DMS153 treated with DMSO at 0.1 percent for 48 hours (cell line): ENCODE results near the gene SCGB3A1.

ENCODE experiments used
- DNase-seq: peaks from one replicate; lab custom pipeline; 2025; ENCODE audit not compliant: unreplicated experiment; lab: John Stamatoyannopoulos, UW

Gene SCGB3A1

GRCh38 chr5:180606215-180606785 is 15.0 kb upstream of the SCGB3A1 start:
- DNase-seq: no peak

DNA sequence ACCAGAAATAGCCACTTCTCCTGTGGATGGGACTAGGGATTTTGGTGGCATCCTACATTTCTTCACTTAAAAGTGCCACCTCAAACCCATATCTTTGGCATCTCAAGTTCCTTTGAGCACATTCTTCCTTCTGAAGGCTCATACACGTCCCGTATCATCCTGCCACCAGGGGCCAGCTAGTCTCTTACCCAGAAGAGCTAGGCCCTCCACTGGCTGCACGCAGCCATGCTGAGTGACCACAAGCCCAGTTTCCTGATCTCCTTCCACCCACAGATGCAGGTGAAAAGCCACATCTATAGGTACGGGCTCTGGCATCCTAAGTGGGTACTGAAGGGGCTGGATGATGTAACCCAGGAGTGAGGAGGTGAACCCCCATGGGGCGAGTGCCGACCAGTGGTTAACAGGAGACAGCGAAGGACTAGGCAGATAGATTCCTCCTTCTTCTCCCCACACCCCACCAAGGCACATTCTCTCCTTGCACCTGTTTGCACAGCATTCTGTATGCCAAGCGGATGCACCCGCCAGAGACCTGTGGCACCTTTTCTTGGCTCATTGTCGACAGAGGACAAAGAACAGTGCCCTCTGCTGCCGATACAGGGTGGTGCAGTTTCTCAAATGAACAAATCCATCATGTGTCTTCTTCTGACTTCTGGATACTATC is 14.4 kb upstream of the SCGB3A1 start:
- DNase-seq: no peak

- no peak for DNase-seq
Observed at GRCh38 chr5:180604271-180604670, 13.0 kb upstream of the SCGB3A1 start.

DNA sequence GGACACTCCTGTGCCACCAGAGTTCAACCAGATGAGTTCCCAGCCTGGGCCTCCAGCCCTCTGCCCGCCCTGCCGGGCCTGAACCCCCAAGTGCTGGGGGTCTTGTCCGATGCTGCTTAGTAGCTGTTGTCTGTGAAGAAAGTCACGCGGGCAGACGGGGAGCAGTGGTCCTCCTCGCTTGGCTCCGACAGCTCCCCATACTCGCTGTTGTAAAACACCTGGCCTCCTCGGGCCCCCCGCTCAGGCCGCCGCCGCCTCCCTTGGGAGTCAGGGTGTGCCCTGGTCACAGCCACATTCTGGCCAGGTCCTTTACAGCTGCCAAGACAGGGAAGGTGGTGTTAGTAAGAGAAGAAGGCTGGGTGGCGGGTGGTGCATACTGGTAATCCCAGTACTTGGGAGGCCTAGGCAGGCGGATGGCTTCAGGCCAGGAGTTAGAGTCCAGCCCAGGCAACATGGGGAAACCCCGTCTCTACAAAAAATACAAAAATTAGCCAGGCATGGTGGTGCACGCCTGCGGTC is 11.8 kb upstream of the SCGB3A1 start:
- no peak for DNase-seq

GRCh38 chr5:180602481-180603075 is 11.3 kb upstream of the SCGB3A1 start:
- DNase-seq: no peak

DNA sequence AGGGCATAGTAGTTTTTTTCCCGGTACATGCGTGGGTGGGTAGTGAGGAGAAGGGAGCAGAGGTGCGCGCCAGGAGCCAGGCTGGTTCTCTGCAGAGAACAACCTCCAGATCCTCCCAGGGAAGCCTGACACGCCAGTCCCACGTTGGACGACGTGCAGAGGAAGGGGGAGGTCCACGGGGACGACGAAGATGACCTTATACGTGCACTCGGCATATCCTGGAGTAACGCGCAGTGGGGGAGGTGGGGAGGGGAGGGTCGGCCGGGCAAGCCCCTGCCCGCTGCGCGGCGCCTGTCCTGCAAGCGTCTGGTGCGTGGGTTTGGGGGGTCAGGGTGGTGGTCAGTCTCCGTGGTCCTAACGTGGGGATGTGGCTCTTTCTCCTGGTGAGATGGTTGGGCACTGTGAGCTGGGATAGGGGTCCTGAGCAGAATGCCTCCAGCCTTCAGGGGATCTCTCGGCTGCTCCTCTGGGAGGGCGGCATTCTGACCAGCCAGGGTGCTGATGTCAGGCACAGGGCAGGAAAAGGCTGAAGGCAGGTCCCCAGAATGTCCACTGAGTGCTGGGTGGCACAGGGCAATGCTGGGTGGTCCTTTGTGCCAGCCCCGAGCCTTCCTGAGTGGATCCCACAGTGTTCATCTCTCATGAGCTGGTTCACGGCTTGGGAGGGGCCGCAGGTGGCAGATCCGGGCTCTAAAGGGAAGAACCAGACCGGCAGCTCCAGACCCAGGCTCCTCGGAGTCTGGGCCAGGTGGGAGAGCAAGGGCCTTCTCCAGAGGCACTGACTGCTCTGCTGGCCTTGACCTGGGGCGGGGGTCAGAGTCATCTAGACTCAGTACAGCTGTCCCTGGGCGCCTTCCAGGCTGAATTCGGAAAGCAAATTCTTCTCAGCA is 10.5 kb upstream of the SCGB3A1 start:
- DNase-seq: no peak

DNA sequence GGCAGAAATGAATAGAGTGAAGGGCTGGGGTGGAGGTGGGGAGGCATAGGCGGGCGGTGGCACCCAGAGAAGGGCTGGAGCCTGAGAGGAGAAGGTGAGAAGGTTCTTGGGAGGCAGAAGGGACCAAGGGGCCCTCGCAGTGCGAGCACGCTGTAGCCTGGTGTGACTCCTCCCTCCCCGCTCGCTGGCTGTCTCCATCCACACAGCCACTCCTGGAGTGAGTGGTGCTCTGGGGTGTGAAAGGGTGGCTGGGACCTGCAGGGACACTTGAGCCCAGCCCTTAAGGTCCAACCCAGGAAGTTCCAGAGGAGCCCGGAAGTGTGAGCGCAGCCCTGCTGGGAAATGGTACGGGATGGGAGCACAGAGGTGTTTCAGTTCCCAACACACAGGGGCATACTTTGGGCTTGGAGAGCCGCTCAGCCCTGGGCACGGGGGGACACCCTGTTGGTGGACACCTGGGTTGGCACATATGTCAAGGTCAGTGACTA is 9.3 kb upstream of the SCGB3A1 start:
- DNase-seq: no peak

GRCh38 chr5:180599981-180600553 is 8.8 kb upstream of the SCGB3A1 start:
- DNase-seq: no peak

DNA sequence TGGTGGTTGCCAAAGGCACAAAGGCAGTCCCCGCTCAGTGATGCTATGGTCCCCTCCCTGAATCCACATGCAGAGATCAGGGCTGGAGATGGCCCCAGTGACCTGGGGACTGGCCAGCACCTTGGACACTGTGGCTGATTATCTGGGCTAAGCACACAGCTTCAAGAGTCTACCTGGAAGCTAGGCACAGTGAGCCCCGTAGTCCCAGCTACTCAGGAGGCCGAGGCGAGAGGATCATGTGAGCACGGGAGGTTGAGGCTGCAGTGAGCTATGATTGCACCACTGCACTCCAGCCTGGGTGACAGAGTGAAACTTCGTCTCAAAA is 8.3 kb upstream of the SCGB3A1 start:
- DNase-seq: no peak

DNA sequence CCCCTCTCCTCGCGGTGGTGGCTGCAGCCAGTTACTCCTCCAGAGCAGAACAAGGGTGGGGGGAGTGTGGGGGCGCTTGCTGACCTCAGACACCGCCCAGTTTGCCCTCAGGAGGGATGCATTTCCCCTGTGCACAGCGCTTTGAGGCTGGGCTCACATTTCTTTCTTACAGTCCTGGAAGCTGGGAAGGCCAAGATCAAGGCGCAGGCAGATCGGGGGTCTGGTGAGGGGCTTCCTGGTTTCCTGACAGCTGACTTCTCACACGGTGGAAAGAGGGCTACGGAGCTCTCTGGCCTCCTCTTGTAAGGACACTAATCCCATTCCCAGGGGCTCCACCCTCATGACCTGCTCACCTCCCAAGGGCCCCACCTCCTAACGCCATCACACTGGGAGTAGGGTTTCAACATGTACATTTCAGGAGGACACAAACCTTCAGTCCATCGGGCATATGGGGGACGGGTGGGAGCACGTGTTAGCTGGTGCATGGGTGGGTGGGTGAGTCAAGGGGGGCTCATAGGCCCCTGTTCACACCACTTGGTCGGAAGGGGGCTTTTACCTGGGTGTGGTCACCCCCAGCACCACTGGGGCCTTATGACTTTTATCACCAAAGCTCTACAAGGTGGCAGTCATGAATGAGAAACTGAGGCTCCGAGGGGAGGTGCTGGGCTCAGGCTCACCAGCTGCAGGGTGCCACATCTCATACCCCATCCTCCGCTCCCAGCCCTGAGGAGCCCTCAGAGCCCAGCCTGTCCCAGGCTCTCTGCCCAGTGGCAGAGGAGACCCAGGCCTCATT is 7.7 kb upstream of the SCGB3A1 start:
- DNase-seq: no peak

DNA sequence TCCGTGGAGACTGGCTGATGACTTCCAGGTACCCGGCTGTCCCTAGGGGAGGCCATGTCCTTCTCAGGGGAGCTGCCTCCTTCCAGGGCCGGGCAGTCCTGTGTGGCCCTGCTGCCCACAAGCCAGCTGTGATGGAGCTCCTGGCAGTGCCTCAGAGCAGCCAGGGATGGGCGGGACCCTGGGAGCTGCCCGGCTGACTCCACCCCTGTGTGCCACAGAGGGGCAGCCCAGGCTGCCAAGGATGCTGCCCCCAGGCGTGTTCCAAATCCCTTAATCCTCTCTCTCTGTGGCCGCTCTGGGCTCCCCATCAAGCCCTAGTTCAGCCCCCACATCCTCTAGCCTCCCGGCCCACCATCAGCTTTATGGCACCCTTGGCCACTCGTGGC is 7.0 kb upstream of the SCGB3A1 start:
- DNase-seq: no peak

GRCh38 chr5:180596668-180597231 is 5.5 kb upstream of the SCGB3A1 start:
- no peak for DNase-seq

GRCh38 chr5:180596115-180596667 is 4.9 kb upstream of the SCGB3A1 start:
- no peak for DNase-seq

GRCh38 chr5:180595381-180596114 is 4.2 kb upstream of the SCGB3A1 start:
- no peak for DNase-seq

DNA sequence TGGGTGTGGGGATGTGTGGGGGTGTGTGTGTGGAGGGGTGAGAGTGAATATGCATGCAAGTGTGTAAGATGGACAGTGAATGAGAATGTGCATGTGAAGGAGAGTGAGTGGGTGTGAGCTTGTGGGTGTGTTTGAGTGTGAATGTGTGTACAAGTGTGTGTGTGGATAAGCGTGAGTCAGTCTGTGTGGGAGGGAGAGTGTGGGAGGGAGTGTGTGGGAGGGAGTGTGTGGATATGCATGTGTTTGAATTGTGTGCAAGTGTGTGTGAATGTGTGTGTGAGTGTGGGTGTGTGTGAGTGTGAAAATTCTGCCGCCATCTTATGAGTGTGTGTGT is 3.7 kb upstream of the SCGB3A1 start:
- DNase-seq: no peak

DNA sequence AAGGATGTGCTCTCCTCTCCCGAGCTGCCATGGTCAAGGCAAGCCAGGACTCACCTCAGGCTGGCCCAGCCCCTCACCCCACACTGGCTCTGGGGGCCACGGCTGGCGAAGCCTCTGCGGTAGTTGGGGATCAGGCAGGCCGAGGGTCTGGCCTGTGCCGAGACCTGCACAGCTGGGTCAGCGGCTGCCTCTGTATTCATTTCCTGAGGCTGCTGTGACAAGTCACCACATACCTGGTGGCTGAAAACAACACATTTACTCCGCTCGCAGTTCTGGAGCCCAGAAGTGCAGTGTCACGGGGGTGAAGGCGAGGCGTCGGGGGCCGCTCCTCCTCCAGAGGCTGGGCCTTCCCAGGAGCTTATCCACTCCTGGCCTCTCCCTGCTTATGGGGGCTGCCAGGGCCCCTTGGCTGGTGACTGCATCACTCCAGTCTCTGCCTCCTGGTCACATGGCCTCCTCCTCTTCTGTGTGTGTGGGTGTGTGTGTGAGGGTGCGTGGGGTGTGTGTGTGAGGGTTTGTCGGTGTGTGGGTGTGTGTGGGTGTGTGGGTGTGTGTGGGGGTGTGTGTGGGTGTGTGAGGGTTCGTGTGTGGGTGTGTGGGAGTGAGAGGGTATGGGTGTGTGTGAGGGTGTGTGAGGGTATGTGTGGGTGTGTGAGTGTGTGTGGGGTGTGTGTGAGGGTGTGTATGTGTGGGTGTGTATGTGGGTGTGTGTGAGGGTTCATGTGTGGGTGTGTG is 3.2 kb upstream of the SCGB3A1 start:
- no peak for DNase-seq

- DNase-seq: no peak
Observed at GRCh38 chr5:180593446-180594206, 2.3 kb upstream of the SCGB3A1 start.

DNA sequence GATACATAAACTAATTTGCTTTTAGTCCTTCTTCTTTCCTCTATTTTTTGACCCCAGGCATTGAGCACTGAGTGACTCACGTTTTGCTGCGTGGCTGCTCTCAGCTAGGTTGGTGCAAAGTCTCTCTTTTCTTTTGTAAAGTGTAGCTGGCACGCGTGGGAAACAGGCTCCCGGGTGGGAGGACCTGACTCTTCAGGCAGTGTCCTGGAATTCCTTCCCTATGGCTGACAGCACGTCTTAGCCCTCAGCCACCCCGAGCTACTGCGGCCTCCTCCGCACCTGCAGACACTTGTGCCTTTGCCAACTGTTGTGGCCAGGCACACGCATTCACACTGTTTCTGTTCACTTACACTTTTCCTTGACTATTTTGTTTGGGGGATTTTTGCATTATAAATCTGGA is 877 bp upstream of the SCGB3A1 start:
- DNase-seq: no peak
